Kidney epithelial cell (primary cell): ENCODE measurements around the gene MROH8. TPM values are rescaled to one million over a fixed set of nuclear protein-coding genes. Genes with fewer than 3 reads are reported as not detected.

ENCODE experiments used
- DNase-seq: peaks from one replicate; pipeline ENCODE4 v3.0.0-alpha.2; 2010; ENCODE audit warnings: low read depth
- H3K27me3 ChIP-seq: 2 replicates; pipeline ENCODE4 v1.6.0; 2011; ENCODE audit warnings: low read length; ENCODE audit not compliant: control insufficient read depth, insufficient read depth
- H3K36me3 ChIP-seq: 2 replicates; pipeline ENCODE4 v1.5.1; 2011; ENCODE audit warnings: low read length; ENCODE audit not compliant: control insufficient read depth, insufficient read depth
- H3K4me3 ChIP-seq: 2 replicates; pipeline ENCODE4 v1.5.1; 2011; ENCODE audit warnings: low read depth, mild to moderate bottlenecking, control low read depth, low read length
- CTCF ChIP-seq: IDR thresholded peaks from 2 replicates; pipeline ENCODE4 v1.5.1; 2011; ENCODE audit warnings: mild to moderate bottlenecking, moderate library complexity, low read length, control low read depth, inconsistent platforms; ENCODE audit not compliant: insufficient read depth, poor library complexity, severe bottlenecking
- total RNA-seq: library from RNA; depleted of rRNA; stranded (reverse); fragments of >200 nt; gene quantifications from 2 replicates; pipeline ENCODE4 v1.2.3, GENCODE V29; 2015

The MROH8 gene
- total RNA-seq, 1 donor from 2014 or later = 0.13 TPM

GRCh38 chr20:37204056-37204455 is 24.7 kb upstream of the MROH8 start:
- TF ChIP-seq CTCF = no peak
- no peak for DNase-seq
- H3K36me3 ChIP-seq = peaks cover 5% of the 10 kb centered on the region
- H3K4me3 ChIP-seq = no peak overlapping the region
- H3K27me3 ChIP-seq = no peaks in the 10 kb centered on the region

- Histone ChIP-seq H3K36me3 (peaks cover 5% of the 10 kb centered on the region), H3K4me3 (no peak overlapping the region), H3K27me3 (no peaks in the 10 kb centered on the region)
- peak; percentile 84 for TF ChIP-seq CTCF
- DNase-seq = peak; percentile 89
These were observed 23.1 kb upstream of the MROH8 start for GRCh38 chr20:37202267-37202943.

GRCh38 chr20:37201827-37202162 is 22.4 kb upstream of the MROH8 start:
- no peak overlapping the region for H3K4me3 ChIP-seq
- no peak for TF ChIP-seq CTCF
- H3K36me3 ChIP-seq = peaks cover 3% of the 10 kb centered on the region
- no peak for DNase-seq
- H3K27me3 ChIP-seq = no peaks in the 10 kb centered on the region

- Histone ChIP-seq H3K4me3 (no peak overlapping the region), H3K27me3 (no peaks in the 10 kb centered on the region), H3K36me3 (peaks cover 3% of the 10 kb centered on the region)
- no peak for TF ChIP-seq CTCF
- no peak for DNase-seq
These were observed 21.8 kb upstream of the MROH8 start for GRCh38 chr20:37200926-37201826.

GRCh38 chr20:37200376-37200775 is 21.0 kb upstream of the MROH8 start:
- H3K4me3 ChIP-seq = no peak overlapping the region
- TF ChIP-seq CTCF = no peak
- peaks cover 3% of the 10 kb centered on the region for H3K36me3 ChIP-seq
- no peaks in the 10 kb centered on the region for H3K27me3 ChIP-seq
- no peak for DNase-seq
